ENCODE measurements around the gene EIF3L. TPM values are rescaled to one million over a fixed set of nuclear protein-coding genes. Genes with fewer than 3 reads are reported as not detected.

The EIF3L gene
- total RNA-seq, 3 donors from 2014 or later (not counting 1 experiment from before 2014, with no cell fraction given) = 276 to 295 (median 291) TPM

- peak; percentile 76 to 83 (median 81) for ATAC-seq
- no peak overlapping the region for H3K4me3 ChIP-seq (ENCODE audit: low read length)
- no peaks in the 10 kb centered on the region for H3K27me3 ChIP-seq (ENCODE audit: control insufficient read depth, insufficient read depth, low read length)
- H3K27ac ChIP-seq (ENCODE audit: low read length) = no peak overlapping the region
- H3K27ac Mint-ChIP-seq = no peak overlapping the region
- H3K4me1 Mint-ChIP-seq = peaks cover 0 to 14% of the 10 kb centered on the region in 2 donors
- H3K4me3 Mint-ChIP-seq = peak overlapping the region; percentile 69
- H3K9me3 ChIP-seq (ENCODE audit: control insufficient read depth, insufficient read depth, low read length) = no peaks in the 10 kb centered on the region
- TF ChIP-seq CTCF (IDR thresholded peaks at IDR 0.05) = peak; percentile 50
- H3K4me1 ChIP-seq (ENCODE audit: control insufficient read depth, insufficient read depth, low read length) = peaks cover 21% of the 10 kb centered on the region
- H3K36me3 Mint-ChIP-seq = no peaks in the 10 kb centered on the region
- intact Hi-C loops (cut with micrococcal nuclease) = loop anchor here (1.0 to 5.0 kb wide), 2 partner anchors 134 to 147 kb away; partner anchors contain the start of genes C22orf23 and POLR2F
- peak; percentile 58 to 77 for DNase-seq
- peaks cover 0 to 17% of the 10 kb centered on the region in 2 donors for H3K27me3 Mint-ChIP-seq (ENCODE audit: low read depth in 2 of 2)
- no peaks in the 10 kb centered on the region for H3K9me3 Mint-ChIP-seq
- WGBS (ENCODE audit: insufficient coverage) = 2% methylated on average over 68 of the region's 68 CpGs
- no peaks in the 10 kb centered on the region for H3K36me3 ChIP-seq (ENCODE audit: control insufficient read depth, insufficient read depth, low read length)
Measured at GRCh38 chr22:37818409-37819104, 30.7 kb upstream of the EIF3L start.

- 26% methylated on average over 14 of the region's 14 CpGs for WGBS (ENCODE audit: insufficient coverage)
- no peak overlapping the region for H3K4me3 ChIP-seq (ENCODE audit: low read length)
- no peaks in the 10 kb centered on the region for H3K36me3 ChIP-seq (ENCODE audit: control insufficient read depth, insufficient read depth, low read length)
- peaks cover 21% of the 10 kb centered on the region for H3K4me1 ChIP-seq (ENCODE audit: control insufficient read depth, insufficient read depth, low read length)
- no peaks in the 10 kb centered on the region for H3K9me3 ChIP-seq (ENCODE audit: control insufficient read depth, insufficient read depth, low read length)
- no peaks in the 10 kb centered on the region for H3K9me3 Mint-ChIP-seq
- H3K4me1 Mint-ChIP-seq = peaks cover 0 to 14% of the 10 kb centered on the region in 2 donors
- ATAC-seq (no peak), DNase-seq (no peak)
- H3K4me3 Mint-ChIP-seq = peak overlapping the region; percentile 69
- no peaks in the 10 kb centered on the region for H3K36me3 Mint-ChIP-seq
- H3K27ac Mint-ChIP-seq = no peak overlapping the region
- TF ChIP-seq CTCF (IDR thresholded peaks at IDR 0.05) = no peak
- intact Hi-C loops (cut with micrococcal nuclease) = loop anchor here (5.0 kb wide), 1 partner anchor 133 kb away; the partner anchor contains the start of genes C22orf23 and POLR2F
- no peaks in the 10 kb centered on the region for H3K27me3 ChIP-seq (ENCODE audit: control insufficient read depth, insufficient read depth, low read length)
- H3K27ac ChIP-seq (ENCODE audit: low read length) = no peak overlapping the region
- H3K27me3 Mint-ChIP-seq (ENCODE audit: low read depth in 2 of 2) = peaks cover 0 to 17% of the 10 kb centered on the region in 2 donors
Measured at GRCh38 chr22:37819105-37819433, 30.1 kb upstream of the EIF3L start.

- no peaks in the 10 kb centered on the region for H3K36me3 ChIP-seq (ENCODE audit: control insufficient read depth, insufficient read depth, low read length)
- no peak for DNase-seq
Measured at GRCh38 chr22:37820350-37820749, 28.9 kb upstream of the EIF3L start.

More at GRCh38 chr22:37820350-37820749, 28.9 kb upstream of the EIF3L start:
- Mint-ChIP-seq H3K27me3 (ENCODE audit: low read depth in 2 of 2) (peaks cover 0 to 21% of the 10 kb centered on the region in 2 donors), H3K27ac (no peak overlapping the region), H3K36me3 (no peaks in the 10 kb centered on the region), H3K4me3 (no peak overlapping the region), H3K9me3 (no peaks in the 10 kb centered on the region), H3K4me1 (peaks cover 0 to 15% of the 10 kb centered on the region in 2 donors)
- WGBS (ENCODE audit: insufficient coverage) = 91% methylated on average over 5 of the region's 5 CpGs
- no peak for ATAC-seq
- TF ChIP-seq CTCF (IDR thresholded peaks at IDR 0.05) = no peak
- no peak overlapping the region for H3K4me3 ChIP-seq (ENCODE audit: low read length)
- H3K27ac ChIP-seq (ENCODE audit: low read length) = no peak overlapping the region
- no peaks in the 10 kb centered on the region for H3K9me3 ChIP-seq (ENCODE audit: control insufficient read depth, insufficient read depth, low read length)
- H3K4me1 ChIP-seq (ENCODE audit: control insufficient read depth, insufficient read depth, low read length) = peaks cover 25% of the 10 kb centered on the region
- intact Hi-C loops (cut with micrococcal nuclease) = no loop called here
- no peaks in the 10 kb centered on the region for H3K27me3 ChIP-seq (ENCODE audit: control insufficient read depth, insufficient read depth, low read length)
